HCT116 (cell line): ENCODE results near the gene CD300LB. TPM values are rescaled to one million over a fixed set of nuclear protein-coding genes. Genes with fewer than 3 reads are reported as not detected.

Experiments used
- ATAC-seq: fragments of 200-7000 bp; cut with Tn5 transposase; 2 replicates; pipeline ENCODE4 v1.9.1; 2020; ENCODE audit warnings: mild to moderate bottlenecking, moderate library complexity
- BruUV-seq: library from RNA; stranded (reverse); fragments of 400-500 nt; replicated peaks from 2 replicates; lab custom pipeline; 2021; lab: Mats Ljungman, UMichigan
- CTCF ChIA-PET: fragments of 300-600 bp; sonication (Branson Sonifier 250); formaldehyde crosslinking; loops from one replicate; lab custom pipeline; 2021; ENCODE audit warnings: antibody characterized with exemption; lab: Charles Lee
- POLR2A ChIA-PET: fragments of 300-600, 350-600 bp; sonication (Branson Sonifier 250); formaldehyde crosslinking; loops from one replicate; lab custom pipeline; 2021; ENCODE audit warnings: antibody characterized with exemption; lab: Charles Lee
- RAD21 ChIA-PET, 2 experiments: fragments of 300-600 bp; sonication (Branson Sonifier 250); formaldehyde crosslinking; loops; one replicate each; lab custom pipeline; 2023; ENCODE audit warnings: low total read pairs in 2 of 2; ENCODE audit not compliant: uncharacterized antibody in 2 of 2, unreplicated experiment in 2 of 2, low non-redundant PET in 1 of 2; lab: Charles Lee
- DNase-seq: peaks from one replicate; pipeline ENCODE4 v3.0.0-alpha.2; 2010; ENCODE audit warnings: low read depth, low spot score
- H2AFZ ChIP-seq: fragments of 200-600 bp; shearing (Covaris generic), sonication (generic); 2 replicates; pipeline ENCODE4 v1.6.1; 2017; ENCODE audit warnings: low read depth, mixed run types, mixed read lengths, antibody characterized with exemption, low read length; ENCODE audit not compliant: poor library complexity, severe bottlenecking
- H3K27ac ChIP-seq: 2 replicates; pipeline ENCODE4 v1.5.1; 2012; ENCODE audit warnings: low read depth, low read length
- H3K27me3 ChIP-seq: fragments of 200-600 bp; sonication (generic); 2 replicates; pipeline ENCODE4 v1.6.1; 2016; ENCODE audit warnings: mixed run types, low read length, mixed read lengths; ENCODE audit not compliant: insufficient read depth
- H3K36me3 ChIP-seq, 2 experiments: fragments of 200-500 bp in 1 of 2; fragments of 200-600 bp in 1 of 2; sonication (Bioruptor generic) in 1 of 2; sonication (generic) in 1 of 2; 2 replicates each; pipeline versions ENCODE4 v1.5.1 to v1.6.1; 2014 to 2016; ENCODE audit warnings: low read length in 2 of 2, inconsistent platforms in 1 of 2, mixed read lengths in 1 of 2, mixed run types in 1 of 2; ENCODE audit not compliant: insufficient read depth in 2 of 2, control insufficient read depth in 1 of 2
- H3K4me1 ChIP-seq, 2 experiments: fragments of 200-600 bp in 1 of 2; sonication (generic) in 1 of 2; 2 replicates each; pipeline versions ENCODE4 v1.5.1 to v1.6.1; 2012 to 2017; ENCODE audit warnings: low read length in 2 of 2, inconsistent platforms in 1 of 2, mild to moderate bottlenecking in 1 of 2, mixed read lengths in 1 of 2, mixed run types in 1 of 2, moderate library complexity in 1 of 2; ENCODE audit not compliant: insufficient read depth in 2 of 2, control insufficient read depth in 1 of 2
- H3K4me2 ChIP-seq: fragments of 200-600 bp; sonication (generic); 2 replicates; pipeline ENCODE4 v1.6.1; 2017; ENCODE audit warnings: mixed run types, low read length, mixed read lengths
- H3K4me3 ChIP-seq, 2 experiments: fragments of 200-600 bp in 1 of 2; sonication (generic) in 1 of 2; replicated peaks in 1 of 2; 2 replicates each; pipeline ENCODE4 v1.5.1; 2011 to 2016; ENCODE audit warnings: low read length in 2 of 2, control low read depth in 1 of 2, low read depth in 1 of 2, mild to moderate bottlenecking in 1 of 2, mixed read lengths in 1 of 2, mixed run types in 1 of 2
- H3K79me2 ChIP-seq: fragments of 200-600 bp; sonication (generic); 2 replicates; pipeline ENCODE4 v1.6.1; 2017; ENCODE audit warnings: mild to moderate bottlenecking, mixed run types, low read length, moderate library complexity, mixed read lengths; ENCODE audit not compliant: insufficient read depth
- H3K9ac ChIP-seq: fragments of 200-600 bp; sonication (generic); 2 replicates; pipeline ENCODE4 v1.6.1; 2016; ENCODE audit warnings: low read length, mixed read lengths
- H3K9me2 ChIP-seq: fragments of 200-600 bp; sonication (generic), shearing (Covaris generic); 2 replicates; pipeline ENCODE4 v1.6.1; 2017; ENCODE audit warnings: mixed run types, mild to moderate bottlenecking, moderate library complexity; ENCODE audit not compliant: insufficient read depth
- H3K9me3 ChIP-seq, 2 experiments: fragments of 200-500 bp in 1 of 2; fragments of 200-600 bp in 1 of 2; sonication (Bioruptor generic) in 1 of 2; sonication (generic) in 1 of 2; 2 replicates each; pipeline ENCODE4 v1.6.1; 2014 to 2017; ENCODE audit warnings: low read length in 2 of 2, mixed read lengths in 2 of 2, inconsistent platforms in 1 of 2, low read depth in 1 of 2, mild to moderate bottlenecking in 1 of 2, mixed run types in 1 of 2, moderate library complexity in 1 of 2; ENCODE audit not compliant: control insufficient read depth in 1 of 2, insufficient read depth in 1 of 2
- H4K20me1 ChIP-seq: fragments of 200-600 bp; sonication (generic), shearing (Covaris generic); 2 replicates; pipeline ENCODE4 v1.6.1; 2017; ENCODE audit warnings: mixed run types, mild to moderate bottlenecking, moderate library complexity; ENCODE audit not compliant: insufficient read depth
- ATF3 ChIP-seq: IDR thresholded peaks from 2 replicates; pipeline ENCODE4 v1.6.1; 2012
- CBX3 ChIP-seq: IDR thresholded peaks from 2 replicates; pipeline ENCODE4 v1.6.1; 2012; ENCODE audit warnings: low read depth
- CEBPB ChIP-seq: IDR thresholded peaks from 2 replicates; pipeline ENCODE4 v1.6.1; 2012; ENCODE audit warnings: low read depth
- CTCF ChIP-seq, 3 experiments: fragments of 200-600 bp in 1 of 3; sonication (generic) in 1 of 3; IDR thresholded peaks in 2 of 3; conservative IDR thresholded peaks in 1 of 3; 2 replicates each; pipeline ENCODE4 v1.5.1; 2012 to 2017; ENCODE audit warnings: low read depth in 2 of 3, low read length in 2 of 3, antibody characterized with exemption in 1 of 3, borderline replicate concordance in 1 of 3, control low read depth in 1 of 3, mild to moderate bottlenecking in 1 of 3, mixed read lengths in 1 of 3, mixed run types in 1 of 3, moderate library complexity in 1 of 3; ENCODE audit not compliant: insufficient read depth in 1 of 3
- SIN3A ChIP-seq: IDR thresholded peaks from 2 replicates; pipeline ENCODE4 v1.6.1; 2012; ENCODE audit warnings: low read depth
- SP1 ChIP-seq: IDR thresholded peaks from 2 replicates; pipeline ENCODE4 v1.6.1; 2012; ENCODE audit warnings: low read depth
- SRF ChIP-seq: IDR thresholded peaks from 2 replicates; pipeline ENCODE4 v1.6.1; 2012; ENCODE audit warnings: low read depth
- YY1 ChIP-seq: IDR thresholded peaks from 2 replicates; pipeline ENCODE4 v1.6.1; 2011; ENCODE audit warnings: low read length, low read depth, moderate library complexity, mild to moderate bottlenecking; ENCODE audit not compliant: insufficient replicate concordance; ENCODE audit errors: extremely low read depth
- ZFX ChIP-seq: fragments of 450-650 bp; IDR thresholded peaks from 2 replicates; pipeline ENCODE4 v1.6.1; 2017
- intact Hi-C: fragments of 100-400 bp; cut with micrococcal nuclease; formaldehyde crosslinking; loops from 2 replicates; pipeline ENCODE4 v1.10.0; 2022
- total RNA-seq: library from RNA; stranded (reverse); gene quantifications from one replicate; pipeline ENCODE4 v1.2.1, GENCODE V29; 2021; ENCODE audit not compliant: unreplicated experiment

Gene CD300LB
- total RNA-seq, 1 experiment from 2014 or later = not detected

GRCh38 chr17:74571621-74572270 lies 40.5 kb upstream of the CD300LB start:
- RAD21 ChIA-PET = no interaction called here
- no peak overlapping the region for H3K9ac ChIP-seq
- H2AFZ ChIP-seq = no peak overlapping the region
- ATAC-seq (no peak), DNase-seq (no peak)
- H4K20me1 ChIP-seq = no peaks in the 10 kb centered on the region
- TF ChIP-seq CEBPB (no peak), CBX3 (no peak), SRF (no peak), YY1 (no peak), ZFX (no peak), SIN3A (no peak), ATF3 (no peak), CTCF (IDR thresholded peaks at IDR 0.05 in 2 of 3, conservative IDR thresholded peaks at IDR 0.05 in 1 of 3; ENCODE audit: borderline replicate concordance in 1 of 3, insufficient read depth in 1 of 3, low read depth in 2 of 3, low read length in 2 of 3) (no peak), SP1 (no peak)
- peaks cover 24% of the 10 kb centered on the region for H3K27me3 ChIP-seq
- H3K4me1 ChIP-seq = peaks cover 14 to 21% of the 10 kb centered on the region in 2 experiments
- POLR2A ChIA-PET = no interaction called here
- CTCF ChIA-PET = interaction anchor here (0.8 to 2.2 kb wide), 2 partner anchors 10 to 86 kb away, joined by 3 to 5 read pairs; no protein-coding TSS in a partner anchor
- no peaks in the 10 kb centered on the region for H3K36me3 ChIP-seq
- H3K9me3 ChIP-seq = no peaks in the 10 kb centered on the region
- H3K9me2 ChIP-seq = no peaks in the 10 kb centered on the region
- BruUV-seq = no TSS peak
- H3K27ac ChIP-seq = no peak overlapping the region
- H3K4me2 ChIP-seq = no peak overlapping the region
- no peaks in the 10 kb centered on the region for H3K79me2 ChIP-seq
- intact Hi-C loops = no loop called here
- H3K4me3 ChIP-seq = no peak overlapping the region
